Right cardiac atrium (tissue), 5 donors: ENCODE results near the gene SMOC2. TPM values are rescaled to one million over a fixed set of nuclear protein-coding genes. Genes with fewer than 3 reads are reported as not detected.

ENCODE experiments used
- ATAC-seq, 2 donors: fragments of 200-7000 bp; cut with Tn5 transposase; one replicate each; pipeline versions ENCODE4 v1.8.0 to v1.9.1; 2020; ENCODE audit warnings: moderate library complexity in 2 of 2, mild to moderate bottlenecking in 1 of 2
- DNase-seq, 3 donors: peaks; one replicate each; pipeline ENCODE4 v3.0.0-alpha.2; 2020
- H3K27ac ChIP-seq: one replicate; pipeline ENCODE4 v1.5.1; 2013; ENCODE audit warnings: mild to moderate bottlenecking, low read length, control low read depth, moderate library complexity
- H3K27me3 ChIP-seq: one replicate; pipeline ENCODE4 v1.6.1; 2013; ENCODE audit not compliant: control insufficient read depth, insufficient read depth
- H3K4me1 ChIP-seq: one replicate; pipeline ENCODE4 v1.6.1; 2013; ENCODE audit warnings: low read length; ENCODE audit not compliant: control insufficient read depth, insufficient read depth
- H3K4me3 ChIP-seq: one replicate; pipeline ENCODE4 v1.5.1; 2013; ENCODE audit warnings: low read length, control low read depth
- H3K9me3 ChIP-seq: one replicate; pipeline ENCODE4 v1.6.1; 2013; ENCODE audit warnings: low read length; ENCODE audit not compliant: control insufficient read depth
- WGBS: extraction: QIAGEN DNeasy Blood & Tissue Kit; methylation state at CpG from one replicate; pipeline ENCODE4 v1.1.7; 2013; 5-methylcytosine and 5-hydroxymethylcytosine counted together
- intact Hi-C, 4 donors: fragments of 100-400 bp; cut with DNase I; formaldehyde crosslinking; loops; one replicate each; pipeline versions ENCODE4 v1.11.0 to v1.14.0; 2022 to 2023
- polyA plus RNA-seq: library from polyadenylated mRNA; stranded (reverse); fragments of 200-250 nt; gene quantifications from one replicate; pipeline ENCODE4 v1.2.3, GENCODE V29; 2013
- total RNA-seq, 4 donors: library from RNA; stranded (reverse); fragmentation: NEBNext Ultra II Directional; extraction: Animal tissue kit (Norgen Biotek cat#: 25700); gene quantifications; one replicate each; pipeline ENCODE4 v1.2.1, GENCODE V29; 2021
- donor health status: healthy with polysubstance abuse.
- donor health status: DM: no; HTN: yes; CAD: no.
- donor health status: DM: no; HTN: no; CAD: no.
- donor health status: DM: no; HTN: yes; CAD: no; lungs with severe emphysema.
- donor health status: DM: yes; HTN: yes; CAD: no.

SMOC2 gene
- total and polyA plus RNA-seq, 5 donors: 6.0 to 16.7 (median 10.9) TPM

GRCh38 chr6:168578036-168578435 is 137.1 kb downstream of the SMOC2 start:
- intact Hi-C loops: no loop called here
- H3K4me1 ChIP-seq: no peaks in the 10 kb centered on the region

GRCh38 chr6:168581236-168581635 is 140.3 kb downstream of the SMOC2 start:
- H3K9me3 ChIP-seq: no peaks in the 10 kb centered on the region
- intact Hi-C loops: no loop called here
- no peak for DNase-seq
- 89% methylated on average over 12 of the region's 12 CpGs for WGBS
- no peaks in the 10 kb centered on the region for H3K4me1 ChIP-seq
- H3K27ac ChIP-seq: no peak overlapping the region
- H3K27me3 ChIP-seq: no peaks in the 10 kb centered on the region
- no peak for ATAC-seq
- no peak overlapping the region for H3K4me3 ChIP-seq

More at GRCh38 chr6:168578036-168578435, 137.1 kb downstream of the SMOC2 start:
- Histone ChIP-seq H3K27me3 (no peaks in the 10 kb centered on the region), H3K9me3 (no peaks in the 10 kb centered on the region), H3K27ac (no peak overlapping the region), H3K4me3 (no peak overlapping the region)
- no peak for ATAC-seq
- DNase-seq: no peak
- 70% methylated on average over 8 of the region's 8 CpGs for WGBS

GRCh38 chr6:168581706-168582105 is 140.7 kb downstream of the SMOC2 start:
- Histone ChIP-seq H3K9me3 (no peaks in the 10 kb centered on the region), H3K27me3 (no peaks in the 10 kb centered on the region), H3K27ac (no peak overlapping the region), H3K4me1 (no peaks in the 10 kb centered on the region), H3K4me3 (no peak overlapping the region)
- 88% methylated on average over 9 of the region's 9 CpGs for WGBS
- intact Hi-C loops: no loop called here
- no peak for DNase-seq
- ATAC-seq: no peak

- no peak for ATAC-seq
- Histone ChIP-seq H3K9me3 (no peaks in the 10 kb centered on the region), H3K27ac (no peak overlapping the region), H3K4me1 (no peaks in the 10 kb centered on the region), H3K27me3 (no peaks in the 10 kb centered on the region), H3K4me3 (no peak overlapping the region)
- 88% methylated on average over 21 of the region's 21 CpGs for whole genome bisulfite sequencing
- peak in 1 of 3 donors; percentile 49 for DNase-seq
- intact Hi-C loops: no loop called here
Observed at GRCh38 chr6:168582571-168582981, 141.6 kb downstream of the SMOC2 start.

GRCh38 chr6:168583126-168583525 is 142.1 kb downstream of the SMOC2 start:
- WGBS: 83% methylated on average over 6 of the region's 6 CpGs
- no peaks in the 10 kb centered on the region for H3K9me3 ChIP-seq
- intact Hi-C loops: no loop called here
- H3K27ac ChIP-seq: no peak overlapping the region
- no peaks in the 10 kb centered on the region for H3K27me3 ChIP-seq
- DNase-seq (no peak), ATAC-seq (peak in 1 of 2 donors; percentile 27)
- H3K4me3 ChIP-seq: no peak overlapping the region
- no peaks in the 10 kb centered on the region for H3K4me1 ChIP-seq

- ATAC-seq: peak; percentile 20 to 80
- Histone ChIP-seq H3K9me3 (no peaks in the 10 kb centered on the region), H3K27me3 (no peaks in the 10 kb centered on the region), H3K4me3 (no peak overlapping the region), H3K27ac (no peak overlapping the region), H3K4me1 (no peaks in the 10 kb centered on the region)
- DNase-seq: peak in 1 of 3 donors; percentile 72
- 77% methylated on average over 9 of the region's 9 CpGs for WGBS
- intact Hi-C loops: no loop called here
Observed at GRCh38 chr6:168583821-168584220, 142.8 kb downstream of the SMOC2 start.

GRCh38 chr6:168584249-168584648 is 143.3 kb downstream of the SMOC2 start:
- intact Hi-C loops: no loop called here

GRCh38 chr6:168584671-168585070 is 143.7 kb downstream of the SMOC2 start:
- Histone ChIP-seq H3K4me3 (no peak overlapping the region), H3K4me1 (no peaks in the 10 kb centered on the region), H3K27ac (no peak overlapping the region), H3K27me3 (no peaks in the 10 kb centered on the region), H3K9me3 (no peaks in the 10 kb centered on the region)
- WGBS: 88% methylated on average over 5 of the region's 5 CpGs
- ATAC-seq: no peak
- intact Hi-C loops: no loop called here
- DNase-seq: no peak

More at GRCh38 chr6:168584249-168584648, 143.3 kb downstream of the SMOC2 start:
- Histone ChIP-seq H3K9me3 (no peaks in the 10 kb centered on the region), H3K4me3 (no peak overlapping the region), H3K27ac (no peak overlapping the region), H3K27me3 (no peaks in the 10 kb centered on the region), H3K4me1 (no peaks in the 10 kb centered on the region)
- ATAC-seq (peak in 1 of 2 donors; percentile 50), DNase-seq (no peak)
- 57% methylated on average over 6 of the region's 6 CpGs for WGBS

- intact Hi-C loops: no loop called here
- Histone ChIP-seq H3K4me3 (no peak overlapping the region), H3K4me1 (no peaks in the 10 kb centered on the region), H3K27ac (no peak overlapping the region), H3K27me3 (no peaks in the 10 kb centered on the region), H3K9me3 (no peaks in the 10 kb centered on the region)
- 78% methylated on average over 3 of the region's 3 CpGs for WGBS
- no peak for ATAC-seq
- DNase-seq: no peak
Observed at GRCh38 chr6:168585441-168585840, 144.5 kb downstream of the SMOC2 start.

- intact Hi-C loops: no loop called here
- Histone ChIP-seq H3K27me3 (no peaks in the 10 kb centered on the region), H3K9me3 (no peaks in the 10 kb centered on the region), H3K4me1 (no peaks in the 10 kb centered on the region), H3K4me3 (no peak overlapping the region), H3K27ac (no peak overlapping the region)
- ATAC-seq (no peak), DNase-seq (no peak)
- 91% methylated on average over 2 of the region's 2 CpGs for WGBS
Observed at GRCh38 chr6:168589275-168589674, 148.3 kb downstream of the SMOC2 start.

- H3K4me1 ChIP-seq: no peaks in the 10 kb centered on the region
- no peak overlapping the region for H3K27ac ChIP-seq
- WGBS: 68% methylated on average over 10 of the region's 10 CpGs
Observed at GRCh38 chr6:168590406-168590805, 149.4 kb downstream of the SMOC2 start.

GRCh38 chr6:168596344-168596743 is 155.4 kb downstream of the SMOC2 start:
- no peak overlapping the region for H3K4me3 ChIP-seq

More at GRCh38 chr6:168590406-168590805, 149.4 kb downstream of the SMOC2 start:
- H3K27me3 ChIP-seq: no peaks in the 10 kb centered on the region
- no peaks in the 10 kb centered on the region for H3K9me3 ChIP-seq
- H3K4me3 ChIP-seq: no peak overlapping the region
- DNase-seq (no peak), ATAC-seq (no peak)
- intact Hi-C loops: no loop called here

More at GRCh38 chr6:168596344-168596743, 155.4 kb downstream of the SMOC2 start:
- ATAC-seq (no peak), DNase-seq (no peak)
- intact Hi-C loops: no loop called here
- Histone ChIP-seq H3K9me3 (no peaks in the 10 kb centered on the region), H3K4me1 (no peaks in the 10 kb centered on the region), H3K27ac (no peak overlapping the region), H3K27me3 (no peaks in the 10 kb centered on the region)
- 78% methylated on average over 11 of the region's 11 CpGs for WGBS
